Measurements from ENCODE around the gene IMPDH2. TPM values are rescaled to one million over a fixed set of nuclear protein-coding genes. Genes with fewer than 3 reads are reported as not detected.
A peak's percentile ranks its signal among the peaks of the same experiment; 100 is the strongest.

The IMPDH2 gene
- total RNA-seq, 1 donor from 2014 or later, result 101 TPM

GRCh38 chr3:48989126-48989795 is 39.9 kb downstream of the IMPDH2 start:
- Histone ChIP-seq H3K27me3 (no peaks in the 10 kb centered on the region), H3K4me3 (peak overlapping the region; percentile 80 to 99), H3K4me1 (peaks cover 10 to 26% of the 10 kb centered on the region in 2 donors), H3K9me3 (no peaks in the 10 kb centered on the region), H3K27ac (peak overlapping the region; percentile 92 to 97), H3K36me3 (peaks cover 8 to 12% of the 10 kb centered on the region in 2 donors)
- TF ChIP-seq CTCF (IDR thresholded peaks at IDR 0.05), result no peak
- intact Hi-C loops (cut with DNase I), result loop anchor here (1.0 to 2.0 kb wide), 2 partner anchors 18 to 30 kb away; partner anchors contain the start of genes DALRD3 and WDR6
- DNase-seq (ENCODE audit: low spot score in 2 of 2), result no peak

GRCh38 chr3:48985831-48986376 is 43.3 kb downstream of the IMPDH2 start:
- Histone ChIP-seq H3K27me3 (no peaks in the 10 kb centered on the region), H3K27ac (no peak overlapping the region), H3K4me3 (no peak overlapping the region), H3K4me1 (peaks cover 8 to 16% of the 10 kb centered on the region in 2 donors), H3K36me3 (peaks cover 36 to 44% of the 10 kb centered on the region in 2 donors), H3K9me3 (no peaks in the 10 kb centered on the region)
- TF ChIP-seq CTCF (IDR thresholded peaks at IDR 0.05), result no peak
- intact Hi-C loops (cut with DNase I), result no loop called here
- DNase-seq (ENCODE audit: low spot score in 2 of 2), result no peak

- intact Hi-C loops (cut with DNase I), result no loop called here
- no peak for DNase-seq (ENCODE audit: low spot score in 2 of 2)
- Histone ChIP-seq H3K9me3 (no peaks in the 10 kb centered on the region), H3K4me3 (no peak overlapping the region), H3K27ac (no peak overlapping the region), H3K4me1 (peaks cover 7 to 15% of the 10 kb centered on the region in 2 donors), H3K27me3 (no peaks in the 10 kb centered on the region), H3K36me3 (peaks cover 47 to 56% of the 10 kb centered on the region in 2 donors)
- no peak for TF ChIP-seq CTCF (IDR thresholded peaks at IDR 0.05)
Measured at GRCh38 chr3:48984663-48985062, 44.5 kb downstream of the IMPDH2 start.

GRCh38 chr3:48983096-48983495 is 46.1 kb downstream of the IMPDH2 start:
- H3K4me3 ChIP-seq, result no peak overlapping the region
- H3K36me3 ChIP-seq, result peaks cover 61 to 65% of the 10 kb centered on the region in 2 donors
- TF ChIP-seq CTCF (IDR thresholded peaks at IDR 0.05), result no peak
- intact Hi-C loops (cut with DNase I), result no loop called here
- no peak overlapping the region for H3K27ac ChIP-seq
- no peaks in the 10 kb centered on the region for H3K27me3 ChIP-seq
- no peaks in the 10 kb centered on the region for H3K9me3 ChIP-seq
- no peak for DNase-seq (ENCODE audit: low spot score in 2 of 2)
- H3K4me1 ChIP-seq, result peaks cover 0 to 2% of the 10 kb centered on the region in 2 donors

- Histone ChIP-seq H3K4me1 (no peaks in the 10 kb centered on the region), H3K4me3 (no peak overlapping the region), H3K27ac (no peak overlapping the region), H3K27me3 (no peaks in the 10 kb centered on the region), H3K9me3 (no peaks in the 10 kb centered on the region), H3K36me3 (peaks cover 65 to 69% of the 10 kb centered on the region in 2 donors)
- DNase-seq (ENCODE audit: low spot score in 2 of 2), result no peak
- intact Hi-C loops (cut with DNase I), result no loop called here
- TF ChIP-seq CTCF (IDR thresholded peaks at IDR 0.05), result no peak
Measured at GRCh38 chr3:48982686-48983085, 46.5 kb downstream of the IMPDH2 start.
